ENCODE results near the gene MUC5AC.
"Not testable (repeated sequence)": the region's sequence is repeated elsewhere in the genome, so short reads cannot be mapped to it uniquely, and the experiment has no call there.

MUC5AC gene

GRCh38 chr11:1111545-1112212 lies 46.1 kb upstream of the MUC5AC start:
- no peak overlapping the region for H3K4me3 ChIP-seq (ENCODE audit: low read depth, low read length)
- TF ChIP-seq, protein P1, sequence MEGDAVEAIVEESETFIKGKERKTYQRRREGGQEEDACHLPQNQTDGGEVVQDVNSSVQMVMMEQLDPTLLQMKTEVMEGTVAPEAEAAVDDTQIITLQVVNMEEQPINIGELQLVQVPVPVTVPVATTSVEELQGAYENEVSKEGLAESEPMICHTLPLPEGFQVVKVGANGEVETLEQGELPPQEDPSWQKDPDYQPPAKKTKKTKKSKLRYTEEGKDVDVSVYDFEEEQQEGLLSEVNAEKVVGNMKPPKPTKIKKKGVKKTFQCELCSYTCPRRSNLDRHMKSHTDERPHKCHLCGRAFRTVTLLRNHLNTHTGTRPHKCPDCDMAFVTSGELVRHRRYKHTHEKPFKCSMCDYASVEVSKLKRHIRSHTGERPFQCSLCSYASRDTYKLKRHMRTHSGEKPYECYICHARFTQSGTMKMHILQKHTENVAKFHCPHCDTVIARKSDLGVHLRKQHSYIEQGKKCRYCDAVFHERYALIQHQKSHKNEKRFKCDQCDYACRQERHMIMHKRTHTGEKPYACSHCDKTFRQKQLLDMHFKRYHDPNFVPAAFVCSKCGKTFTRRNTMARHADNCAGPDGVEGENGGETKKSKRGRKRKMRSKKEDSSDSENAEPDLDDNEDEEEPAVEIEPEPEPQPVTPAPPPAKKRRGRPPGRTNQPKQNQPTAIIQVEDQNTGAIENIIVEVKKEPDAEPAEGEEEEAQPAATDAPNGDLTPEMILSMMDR (IDR thresholded peaks at IDR 0.05; ENCODE audit: low read depth, low read length, missing control alignments): no peak
- in situ Hi-C loops (cut with HindIII; ENCODE audit: low sequenced_read_pairs): no loop called here
- no peak for DNase-seq (ENCODE audit: low read depth)

DNA sequence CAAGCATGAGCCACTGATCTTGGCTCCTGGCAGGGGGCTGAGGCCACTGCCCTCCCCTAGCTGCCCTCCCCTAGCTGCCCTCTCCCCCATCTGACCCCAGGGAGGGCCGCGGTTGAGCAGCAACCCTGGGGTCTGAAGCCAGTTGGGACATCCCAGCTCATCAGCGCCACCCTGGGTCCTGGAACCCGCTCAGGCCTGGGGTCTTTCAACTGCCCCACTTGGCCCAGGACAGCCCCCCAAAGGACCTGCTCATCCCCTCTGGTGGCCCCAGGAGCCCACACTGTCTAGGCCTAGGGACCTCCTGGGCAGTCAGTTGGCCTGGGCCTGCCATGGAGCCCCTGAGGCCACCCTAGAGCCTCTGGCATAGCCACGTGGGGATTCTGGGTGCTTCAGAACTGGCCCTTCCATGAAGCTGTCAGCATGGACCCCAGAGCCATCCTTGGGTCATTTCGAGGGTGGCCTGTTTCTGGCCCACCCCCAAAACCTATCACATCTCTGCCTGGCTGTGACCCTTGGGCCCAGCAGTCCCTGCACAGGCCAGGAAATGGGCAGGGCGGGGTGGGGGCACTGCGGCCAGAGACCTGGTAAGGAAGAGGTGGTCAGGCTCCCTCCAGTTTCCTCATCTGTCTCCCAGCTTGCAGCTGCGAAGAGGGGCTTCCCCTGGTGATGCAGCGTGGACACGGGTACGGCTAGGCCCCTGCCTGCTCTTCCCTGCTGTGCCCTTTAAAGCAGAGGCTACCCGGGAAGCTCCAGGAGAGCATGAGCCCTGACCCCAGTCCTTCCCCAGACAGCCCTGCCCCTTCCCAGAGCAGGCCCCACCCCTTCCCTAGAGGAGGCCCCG lies 45.2 kb upstream of the MUC5AC start:
- in situ Hi-C loops (cut with HindIII; ENCODE audit: low sequenced_read_pairs): no loop called here

DNA sequence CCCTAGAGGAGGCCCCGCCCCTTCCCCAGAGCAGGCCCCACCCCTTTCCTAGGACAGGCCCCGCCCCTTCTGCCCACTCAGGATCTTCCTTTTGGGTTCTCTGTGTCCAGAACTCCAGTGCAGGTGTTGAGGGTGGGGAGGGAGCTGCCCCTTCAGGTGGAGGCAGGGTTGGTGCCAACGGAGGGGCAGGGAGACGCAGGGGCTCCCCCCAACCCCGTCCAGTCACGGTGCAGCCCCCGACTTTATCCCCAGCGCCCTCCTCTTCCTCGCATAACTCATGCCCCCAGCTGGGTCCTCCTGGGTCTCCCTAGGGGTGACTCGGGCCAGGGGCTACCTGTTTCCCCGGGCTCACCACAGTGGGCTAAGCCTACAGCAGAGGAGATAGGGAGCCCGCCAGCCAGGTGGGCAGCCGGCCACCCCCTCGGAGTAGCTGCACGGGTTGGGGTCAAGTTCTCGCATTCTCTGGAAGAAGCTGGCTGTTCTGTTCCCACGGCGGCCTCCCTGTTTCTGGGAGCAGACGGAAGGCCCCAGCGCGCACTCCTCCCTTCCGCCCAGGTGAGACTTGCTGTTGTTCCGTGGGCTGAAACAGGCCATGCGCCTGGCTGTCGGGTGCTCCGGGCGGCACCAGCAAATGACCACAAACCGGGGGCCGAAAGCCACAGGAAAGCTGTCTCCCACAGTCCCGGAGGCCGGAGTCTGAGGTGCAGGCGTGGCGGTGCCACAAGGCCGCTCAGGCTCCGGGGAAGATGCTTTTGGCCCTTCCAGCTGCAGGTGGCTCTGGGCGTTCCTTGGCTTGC lies 44.1 kb upstream of the MUC5AC start:
- H3K4me3 ChIP-seq (ENCODE audit: low read depth, low read length): no peak overlapping the region
- in situ Hi-C loops (cut with HindIII; ENCODE audit: low sequenced_read_pairs): no loop called here
- TF ChIP-seq, protein P1 (IDR thresholded peaks at IDR 0.05; ENCODE audit: low read depth, low read length, missing control alignments): no peak
- no peak for DNase-seq (ENCODE audit: low read depth)

More for the DNA sequence above, 45.2 kb upstream of the MUC5AC start:
- TF ChIP-seq, protein P1 (IDR thresholded peaks at IDR 0.05; ENCODE audit: low read depth, low read length, missing control alignments): no peak
- no peak overlapping the region for H3K4me3 ChIP-seq (ENCODE audit: low read depth, low read length)
- DNase-seq (ENCODE audit: low read depth): no peak

GRCh38 chr11:1115292-1115691 lies 42.5 kb upstream of the MUC5AC start:
- H3K4me3 ChIP-seq (ENCODE audit: low read depth, low read length); DNase-seq (ENCODE audit: low read depth); in situ Hi-C loops (cut with HindIII; ENCODE audit: low sequenced_read_pairs): not testable (repeated sequence)

DNA sequence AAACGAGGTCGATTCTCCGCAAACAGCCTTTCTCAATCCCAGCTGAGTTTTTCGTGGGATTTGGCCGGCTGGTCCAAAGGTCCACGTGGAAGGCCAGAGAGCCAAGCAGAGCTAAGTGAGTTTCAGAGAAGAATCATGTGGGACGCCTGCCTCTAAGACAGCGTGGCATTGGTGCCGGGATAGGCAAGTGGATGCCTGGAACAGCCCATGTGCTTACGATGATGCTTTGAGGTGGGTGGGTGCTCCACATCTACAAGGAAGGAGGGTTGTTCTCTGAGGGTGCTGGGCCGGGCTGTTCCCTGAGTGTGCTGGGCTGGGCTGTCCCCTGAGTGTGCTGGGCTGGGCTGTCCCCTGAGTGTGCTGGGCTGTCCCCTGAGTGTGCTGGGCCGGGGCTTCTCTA lies 41.6 kb upstream of the MUC5AC start:
- TF ChIP-seq, protein P1 (IDR thresholded peaks at IDR 0.05; ENCODE audit: low read depth, low read length, missing control alignments): no peak
- H3K4me3 ChIP-seq (ENCODE audit: low read depth, low read length): no peak overlapping the region
- in situ Hi-C loops (cut with HindIII; ENCODE audit: low sequenced_read_pairs): no loop called here
- no peak for DNase-seq (ENCODE audit: low read depth)

DNA sequence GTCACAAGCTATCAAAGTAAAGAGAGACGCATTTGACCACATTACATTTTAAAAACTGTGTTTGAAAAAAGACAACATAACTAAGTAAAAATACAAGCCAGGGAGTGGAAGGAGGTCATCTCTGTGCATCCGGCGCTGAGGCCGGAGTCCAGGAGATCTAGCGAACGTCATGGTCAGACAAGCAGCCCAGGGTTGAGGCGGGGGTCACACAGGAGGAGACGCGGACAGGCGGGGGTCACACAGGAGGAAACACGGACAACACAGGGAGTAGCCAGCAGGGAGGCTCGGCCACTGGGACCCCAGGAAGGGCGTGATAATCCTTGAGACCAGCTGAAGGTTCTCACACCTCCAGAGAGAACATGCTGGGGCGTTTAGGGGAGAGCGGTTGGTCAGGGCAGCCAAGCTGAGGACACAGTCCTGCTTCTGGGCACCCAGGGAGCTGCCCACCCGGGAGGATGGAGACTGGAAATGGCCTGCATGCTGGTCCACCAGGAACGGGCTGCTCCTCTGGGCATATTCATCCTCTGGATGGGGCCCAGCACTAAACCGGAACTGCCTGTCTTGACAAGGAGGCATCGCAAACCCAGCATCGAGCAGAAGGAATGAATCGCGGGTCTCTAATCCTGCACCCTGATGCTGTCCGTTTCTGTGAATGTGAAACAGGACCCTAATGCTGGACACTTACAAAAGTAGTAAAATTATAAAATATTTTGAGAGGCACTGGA lies 40.9 kb upstream of the MUC5AC start:
- DNase-seq (ENCODE audit: low read depth): no peak
- no peak overlapping the region for H3K4me3 ChIP-seq (ENCODE audit: low read depth, low read length)
- TF ChIP-seq, protein P1 (IDR thresholded peaks at IDR 0.05; ENCODE audit: low read depth, low read length, missing control alignments): no peak
- in situ Hi-C loops (cut with HindIII; ENCODE audit: low sequenced_read_pairs): no loop called here
